ENCODE measurements around the gene WDR17. TPM values are rescaled to one million over a fixed set of nuclear protein-coding genes. Genes with fewer than 3 reads are reported as not detected.

WDR17 gene
- total RNA-seq, 3 donors from 2014 or later: 2.2 to 4.5 (median 2.6) TPM

- Histone ChIP-seq H3K9me3 (no peaks in the 10 kb centered on the region), H3K27ac (no peak overlapping the region), H3K4me3 (no peak overlapping the region), H3K36me3 (no peaks in the 10 kb centered on the region), H3K4me1 (no peaks in the 10 kb centered on the region), H3K27me3 (no peaks in the 10 kb centered on the region)
- intact Hi-C loops (cut with DNase I; ENCODE audit: low total_unique reads): no loop called here
- TF ChIP-seq POLR2AphosphoS5 (IDR thresholded peaks at IDR 0.05): no peak
- no peak for TF ChIP-seq CTCF (IDR thresholded peaks at IDR 0.05)
- TF ChIP-seq POLR2A (IDR thresholded peaks at IDR 0.05): no peak
- DNase-seq (ENCODE audit: low spot score in 2 of 2): no peak
Observed at GRCh38 chr4:176032454-176032853, 33.2 kb upstream of the WDR17 start.

GRCh38 chr4:176034499-176034898 lies 31.1 kb upstream of the WDR17 start:
- Histone ChIP-seq H3K36me3 (no peaks in the 10 kb centered on the region), H3K9me3 (no peaks in the 10 kb centered on the region), H3K27me3 (no peaks in the 10 kb centered on the region), H3K27ac (no peak overlapping the region), H3K4me3 (no peak overlapping the region), H3K4me1 (no peaks in the 10 kb centered on the region)
- TF ChIP-seq POLR2A (IDR thresholded peaks at IDR 0.05) (no peak), CTCF (IDR thresholded peaks at IDR 0.05) (peak in 1 of 3 donors; percentile 40)
- intact Hi-C loops (cut with DNase I; ENCODE audit: low total_unique reads): no loop called here
- no peak for DNase-seq (ENCODE audit: low spot score in 2 of 2)

- Histone ChIP-seq H3K27me3 (no peaks in the 10 kb centered on the region), H3K27ac (no peak overlapping the region), H3K4me3 (no peak overlapping the region), H3K9me3 (no peaks in the 10 kb centered on the region), H3K4me1 (no peaks in the 10 kb centered on the region), H3K36me3 (no peaks in the 10 kb centered on the region)
- TF ChIP-seq POLR2A (IDR thresholded peaks at IDR 0.05) (no peak), CTCF (IDR thresholded peaks at IDR 0.05) (no peak), POLR2AphosphoS5 (IDR thresholded peaks at IDR 0.05) (no peak)
- DNase-seq (ENCODE audit: low spot score in 2 of 2): no peak
- intact Hi-C loops (cut with DNase I; ENCODE audit: low total_unique reads): no loop called here
Observed at GRCh38 chr4:176034936-176035335, 30.7 kb upstream of the WDR17 start.

GRCh38 chr4:176036585-176037205 lies 28.9 kb upstream of the WDR17 start:
- no peak for DNase-seq (ENCODE audit: low spot score in 2 of 2)
- Histone ChIP-seq H3K4me1 (no peaks in the 10 kb centered on the region), H3K9me3 (no peaks in the 10 kb centered on the region), H3K27ac (no peak overlapping the region), H3K36me3 (no peaks in the 10 kb centered on the region), H3K4me3 (no peak overlapping the region), H3K27me3 (no peaks in the 10 kb centered on the region)
- intact Hi-C loops (cut with DNase I; ENCODE audit: low total_unique reads): no loop called here
- no peak for TF ChIP-seq POLR2A (IDR thresholded peaks at IDR 0.05)
- TF ChIP-seq CTCF (IDR thresholded peaks at IDR 0.05): no peak
- TF ChIP-seq POLR2AphosphoS5 (IDR thresholded peaks at IDR 0.05): no peak

GRCh38 chr4:176038789-176039188 lies 26.9 kb upstream of the WDR17 start:
- DNase-seq (ENCODE audit: low spot score in 2 of 2): no peak
- H3K36me3 ChIP-seq: no peaks in the 10 kb centered on the region
- no peak overlapping the region for H3K27ac ChIP-seq
- no peaks in the 10 kb centered on the region for H3K4me1 ChIP-seq
- H3K27me3 ChIP-seq: no peaks in the 10 kb centered on the region
- TF ChIP-seq POLR2AphosphoS5 (IDR thresholded peaks at IDR 0.05) (no peak), CTCF (IDR thresholded peaks at IDR 0.05) (no peak), POLR2A (IDR thresholded peaks at IDR 0.05) (no peak)
- H3K9me3 ChIP-seq: no peaks in the 10 kb centered on the region
- intact Hi-C loops (cut with DNase I; ENCODE audit: low total_unique reads): no loop called here
- H3K4me3 ChIP-seq: no peak overlapping the region
